Measurements from ENCODE around the gene ENTHD1.

DNA sequence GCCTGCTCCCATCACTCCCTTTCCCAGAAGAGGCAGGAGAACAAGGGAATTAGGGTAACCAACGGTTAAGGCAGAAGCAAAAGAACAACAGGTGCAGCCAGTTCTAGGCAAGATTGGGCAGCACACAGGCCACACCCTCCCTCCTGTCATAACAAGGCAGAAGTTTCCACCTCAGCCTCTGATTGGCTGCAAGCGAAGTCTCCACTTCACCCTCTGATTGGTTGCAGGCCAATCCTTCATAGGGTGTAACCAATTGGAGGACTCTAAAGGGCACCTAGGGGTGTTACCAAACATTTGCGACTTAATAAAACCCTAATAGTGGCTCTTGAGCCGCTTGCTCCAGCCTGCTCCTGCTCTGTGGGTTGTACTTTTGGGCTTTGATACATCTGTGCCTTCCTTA lies 169.2 kb downstream of the ENTHD1 start:
- TF ChIP-seq TAF1 (IDR thresholded peaks at IDR 0.05; ENCODE audit: borderline replicate concordance, low read depth, low read length) (no peak), POLR2A (IDR thresholded peaks at IDR 0.05; ENCODE audit: low read depth, low read length) (no peak)
